ENCODE results near the gene TNFRSF13B.
"Not testable (repeated sequence)": the region's sequence is repeated elsewhere in the genome, so short reads cannot be mapped to it uniquely, and the experiment has no call there.

Gene TNFRSF13B

GRCh38 chr17:16961022-16961421 is 10.9 kb downstream of the TNFRSF13B start:
- DNase-seq (ENCODE audit: low read depth, low spot score): not testable (repeated sequence)

DNA sequence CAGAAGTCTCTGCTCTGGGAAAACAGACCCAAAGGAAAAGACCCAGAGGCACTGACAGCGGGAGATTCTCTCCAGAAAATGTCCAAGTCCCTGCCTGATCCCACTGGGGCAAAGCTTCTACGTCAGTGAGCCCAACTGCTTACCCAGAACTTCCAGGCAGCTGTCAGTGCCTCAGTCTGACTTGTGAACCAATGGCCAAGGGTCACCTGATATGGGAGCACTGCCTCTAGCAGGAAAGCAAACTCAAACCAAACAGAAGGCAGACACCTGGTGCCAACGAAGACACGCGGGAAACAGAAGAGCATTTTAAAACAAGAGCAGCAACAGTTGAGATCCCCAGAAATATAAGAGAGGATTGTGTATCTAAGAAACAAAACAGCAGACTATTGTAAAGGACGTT is 16.9 kb downstream of the TNFRSF13B start:
- DNase-seq (ENCODE audit: low read depth, low spot score): not testable (repeated sequence)

- no peak for DNase-seq (ENCODE audit: low read depth, low spot score)
Observed at GRCh38 chr17:16954521-16954920, 17.4 kb downstream of the TNFRSF13B start.

DNA sequence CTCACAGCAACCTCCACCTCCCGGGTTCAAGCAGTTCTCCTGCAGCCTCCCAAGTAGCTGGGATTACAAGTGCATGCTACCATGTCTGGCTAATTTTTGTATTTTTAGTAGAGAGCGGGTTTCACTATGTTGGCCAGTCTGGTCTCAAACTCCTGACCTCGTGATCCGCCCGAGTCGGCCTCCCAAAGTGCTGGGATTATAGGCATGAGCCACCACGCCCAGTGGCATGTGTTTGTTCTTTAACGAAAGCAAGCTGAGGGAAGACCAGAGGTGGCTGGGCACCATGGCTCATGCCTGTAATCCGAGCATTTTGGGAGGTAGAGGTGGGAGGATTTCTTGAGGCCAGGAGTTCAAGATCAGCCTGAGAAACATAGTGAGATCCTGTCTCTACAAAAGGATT is 18.1 kb downstream of the TNFRSF13B start:
- DNase-seq (ENCODE audit: low read depth, low spot score): no peak

GRCh38 chr17:16953347-16953746 is 18.6 kb downstream of the TNFRSF13B start:
- no peak for DNase-seq (ENCODE audit: low read depth, low spot score)

DNA sequence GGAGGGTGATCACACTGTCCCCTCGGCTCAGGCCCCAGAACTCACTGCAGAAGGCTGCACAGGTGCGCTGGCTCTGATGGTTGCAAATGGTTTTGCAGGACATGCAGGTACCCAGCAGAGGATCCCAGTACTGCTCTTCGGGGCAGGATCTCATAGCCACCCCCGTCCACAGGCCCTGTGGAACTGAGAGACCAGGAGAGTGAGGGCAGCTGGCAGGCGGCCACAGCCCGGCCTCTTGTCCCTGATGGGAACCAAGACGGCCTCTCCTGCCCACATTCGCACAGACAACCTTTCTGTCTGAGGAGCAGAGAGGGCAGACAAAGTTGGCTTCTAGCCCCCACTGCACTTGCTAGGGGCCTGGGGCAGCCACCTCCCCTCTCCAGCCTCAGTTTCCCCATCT is 19.5 kb downstream of the TNFRSF13B start:
- DNase-seq (ENCODE audit: low read depth, low spot score): no peak

- no peak for DNase-seq (ENCODE audit: low read depth, low spot score)
Observed at GRCh38 chr17:16950488-16950887, 21.4 kb downstream of the TNFRSF13B start.

GRCh38 chr17:16948587-16949376 is 23.1 kb downstream of the TNFRSF13B start:
- no peak for DNase-seq (ENCODE audit: low read depth, low spot score)

DNA sequence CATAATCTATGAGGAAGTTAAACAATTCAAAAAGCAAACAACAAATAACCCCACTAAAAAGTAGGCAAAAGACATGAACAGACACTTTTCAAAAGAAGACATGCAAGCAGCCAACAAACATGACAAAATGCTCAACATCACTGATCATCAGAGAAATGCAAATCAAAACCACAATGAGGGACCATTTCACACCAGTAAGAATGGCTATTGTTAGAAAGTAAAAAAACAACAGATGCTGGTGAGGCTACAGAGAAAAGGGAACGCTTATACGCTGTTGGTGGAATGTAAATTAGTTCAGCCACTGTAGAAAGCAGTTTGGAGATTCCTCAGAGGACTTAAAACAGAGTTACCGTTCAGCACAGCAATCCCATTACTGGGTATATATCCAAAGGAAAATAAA is 24.4 kb downstream of the TNFRSF13B start:
- DNase-seq (ENCODE audit: low read depth, low spot score): no peak

DNA sequence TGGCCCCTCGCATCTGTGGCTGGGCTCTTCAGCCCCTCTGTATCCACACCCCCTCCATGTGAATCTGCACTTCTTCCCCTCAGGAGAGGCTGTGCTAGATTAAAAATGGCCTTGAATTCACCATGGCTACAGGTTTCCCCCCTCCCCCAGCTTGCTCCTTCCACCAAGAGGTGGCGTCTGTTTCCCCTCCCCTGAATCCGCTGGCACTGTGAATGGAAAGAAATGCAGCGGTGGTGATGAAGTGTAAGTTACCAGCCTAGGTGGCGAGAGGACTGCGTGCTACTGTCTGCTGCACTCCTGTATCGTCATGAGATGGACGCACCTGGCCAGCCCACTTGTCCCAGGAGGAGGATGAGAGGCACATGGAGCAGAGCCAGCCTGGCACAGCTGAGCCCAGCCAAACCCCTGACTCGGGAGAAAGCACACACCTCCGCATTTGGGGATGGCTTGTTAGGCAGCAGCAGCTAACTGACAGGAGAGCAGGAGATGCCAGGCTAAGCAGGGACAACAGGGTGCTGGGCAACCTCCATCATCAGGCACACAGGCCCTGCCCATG is 26.2 kb downstream of the TNFRSF13B start:
- DNase-seq (ENCODE audit: low read depth, low spot score): no peak

DNA sequence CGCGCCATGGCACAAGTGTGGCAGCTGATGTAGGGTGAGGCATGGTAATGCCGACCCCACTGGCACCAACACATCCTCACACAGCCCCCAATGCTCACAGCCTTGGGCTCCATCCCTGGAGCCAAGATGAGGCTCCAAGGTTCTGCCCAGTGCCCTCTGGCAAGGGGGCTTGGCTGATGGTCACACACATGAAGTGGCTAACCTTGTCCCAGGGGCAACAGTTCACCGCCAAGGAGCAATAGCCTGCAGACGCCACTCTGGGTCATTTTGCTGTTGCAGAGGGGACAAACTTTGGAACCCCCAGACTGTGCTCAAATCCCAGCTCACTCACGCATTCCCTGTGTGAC is 26.8 kb downstream of the TNFRSF13B start:
- no peak for DNase-seq (ENCODE audit: low read depth, low spot score)

DNA sequence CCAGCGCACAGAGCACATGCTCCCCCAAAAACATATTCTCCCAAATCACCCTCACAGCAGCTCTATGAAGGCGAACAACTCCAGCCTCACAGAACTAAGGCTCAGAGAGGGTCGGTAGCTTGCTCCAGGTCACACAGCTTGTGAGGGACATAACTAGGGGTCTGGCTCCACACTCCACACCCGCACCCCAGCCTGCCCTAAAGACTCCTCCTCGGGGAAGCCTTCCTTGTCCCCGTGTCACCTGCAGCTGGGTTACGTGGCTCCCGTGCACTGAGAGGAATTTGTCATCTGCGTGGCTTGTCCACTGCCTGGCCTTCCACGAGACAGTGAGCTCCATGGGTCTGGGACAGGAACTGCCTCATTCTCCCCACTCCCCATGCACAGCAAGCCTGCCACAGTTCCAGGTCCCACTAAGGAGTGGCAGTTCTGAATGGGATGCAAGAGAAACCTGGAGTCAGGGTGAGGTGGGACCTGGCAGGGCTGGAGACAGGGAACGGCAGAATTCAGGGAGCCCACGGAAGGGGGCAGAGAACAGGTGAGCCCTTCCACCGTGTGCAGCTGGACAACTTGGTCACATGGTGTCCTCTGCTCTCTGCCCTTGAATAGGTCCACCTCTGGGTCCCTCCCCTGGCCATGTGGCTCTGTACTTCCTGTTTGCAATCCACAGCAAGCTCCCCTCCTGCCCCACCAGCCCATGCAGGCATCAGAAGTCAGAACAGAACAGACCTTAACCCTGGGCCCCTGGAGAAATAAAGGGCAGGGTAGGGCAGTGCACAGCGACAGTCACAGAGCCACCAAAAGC is 27.4 kb downstream of the TNFRSF13B start:
- no peak for DNase-seq (ENCODE audit: low read depth, low spot score)

DNA sequence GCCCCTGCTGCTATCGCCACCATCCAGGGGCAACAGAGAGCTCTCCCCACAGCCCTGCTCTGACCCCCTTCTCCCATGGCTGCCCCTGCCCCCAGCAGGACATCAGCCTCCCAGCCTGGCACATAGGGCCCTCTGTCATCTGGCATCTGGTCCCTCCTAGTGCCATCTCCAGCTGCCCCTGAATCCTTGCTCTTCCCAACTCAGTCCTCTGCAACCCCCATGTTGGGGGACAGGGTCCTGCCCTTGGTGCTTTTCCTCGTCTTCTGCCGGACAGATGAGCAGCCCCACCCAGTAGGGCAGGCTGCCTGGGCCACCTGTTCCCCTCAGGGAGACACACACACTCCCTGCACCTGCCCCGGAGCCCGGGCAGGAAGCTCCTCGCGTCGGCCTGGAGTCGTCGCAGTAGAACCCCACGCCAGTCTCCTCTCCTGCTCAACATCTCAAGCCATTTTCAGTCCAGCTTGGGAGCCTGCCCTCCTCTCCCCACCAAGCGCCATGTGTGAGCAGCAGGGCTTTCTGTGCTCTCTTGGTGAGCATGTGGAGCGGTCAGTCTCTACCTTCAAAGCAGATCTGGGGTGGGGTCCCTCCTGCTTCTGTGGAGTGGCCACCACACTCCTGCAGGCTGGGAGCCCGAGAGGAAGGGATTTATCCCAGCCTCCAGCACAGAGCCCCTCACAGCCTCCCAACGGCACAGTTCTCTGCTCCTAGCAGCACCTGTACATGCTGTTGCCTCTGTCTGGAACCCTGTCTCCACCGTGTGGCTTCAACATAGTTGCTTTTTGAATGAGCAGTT is 28.2 kb downstream of the TNFRSF13B start:
- no peak for DNase-seq (ENCODE audit: low read depth, low spot score)

DNA sequence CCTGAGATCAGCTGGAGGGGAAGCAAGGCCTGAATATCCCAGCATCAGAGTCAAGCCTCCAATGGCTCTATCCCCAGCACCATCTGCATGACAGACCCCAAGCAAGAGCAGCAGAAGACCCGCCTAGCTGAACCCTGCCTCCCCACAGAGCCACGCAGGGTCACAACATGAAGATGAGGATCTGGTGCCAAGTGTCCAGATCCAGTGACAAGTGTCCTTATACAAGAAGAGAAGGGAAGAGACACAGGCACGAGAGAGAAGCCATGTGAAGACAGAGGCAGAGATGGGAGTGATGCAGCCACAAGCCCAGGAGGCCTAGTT is 28.9 kb downstream of the TNFRSF13B start:
- no peak for DNase-seq (ENCODE audit: low read depth, low spot score)

DNA sequence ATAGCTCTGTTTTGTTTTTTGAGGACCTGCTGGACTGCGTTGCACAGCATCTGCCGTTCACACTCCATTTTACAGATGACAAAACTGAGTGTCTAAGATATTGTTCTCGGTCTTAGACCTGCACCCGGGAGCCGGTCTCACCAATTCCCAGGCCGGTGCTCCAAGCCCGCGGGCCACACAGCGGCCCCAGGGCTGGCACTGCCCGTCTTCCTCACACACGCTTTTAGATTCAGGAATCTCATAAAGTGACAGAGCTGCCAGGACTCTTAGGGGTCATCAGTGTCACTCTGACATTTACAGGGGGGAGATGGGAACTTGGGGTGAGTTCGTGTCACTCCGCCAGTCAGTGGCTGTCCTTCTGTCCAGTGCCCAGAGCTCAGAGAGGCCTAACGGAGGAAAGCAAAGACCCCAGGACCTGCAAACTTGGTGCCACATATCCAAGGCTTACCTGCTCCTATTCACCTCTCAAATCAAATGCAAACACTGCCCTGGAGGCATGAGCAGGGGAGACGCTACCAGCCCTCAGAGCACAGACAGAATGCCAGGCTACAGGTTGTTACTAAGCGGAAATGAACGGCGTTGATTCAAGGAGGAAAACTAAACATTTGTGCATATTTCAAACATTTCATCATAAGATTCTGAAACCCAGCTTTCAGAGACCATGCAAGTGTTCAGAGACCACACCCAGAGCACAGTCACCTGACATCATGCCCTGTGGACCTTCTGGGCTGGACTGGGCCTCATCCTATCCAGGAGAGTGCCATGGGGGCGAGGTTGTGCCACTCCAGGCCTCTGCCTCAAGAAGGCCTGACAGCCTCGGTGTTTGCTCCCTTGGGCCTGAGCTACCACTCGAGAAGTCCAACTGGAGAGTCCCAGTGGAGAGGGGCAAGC is 29.5 kb downstream of the TNFRSF13B start:
- no peak for DNase-seq (ENCODE audit: low read depth, low spot score)

DNA sequence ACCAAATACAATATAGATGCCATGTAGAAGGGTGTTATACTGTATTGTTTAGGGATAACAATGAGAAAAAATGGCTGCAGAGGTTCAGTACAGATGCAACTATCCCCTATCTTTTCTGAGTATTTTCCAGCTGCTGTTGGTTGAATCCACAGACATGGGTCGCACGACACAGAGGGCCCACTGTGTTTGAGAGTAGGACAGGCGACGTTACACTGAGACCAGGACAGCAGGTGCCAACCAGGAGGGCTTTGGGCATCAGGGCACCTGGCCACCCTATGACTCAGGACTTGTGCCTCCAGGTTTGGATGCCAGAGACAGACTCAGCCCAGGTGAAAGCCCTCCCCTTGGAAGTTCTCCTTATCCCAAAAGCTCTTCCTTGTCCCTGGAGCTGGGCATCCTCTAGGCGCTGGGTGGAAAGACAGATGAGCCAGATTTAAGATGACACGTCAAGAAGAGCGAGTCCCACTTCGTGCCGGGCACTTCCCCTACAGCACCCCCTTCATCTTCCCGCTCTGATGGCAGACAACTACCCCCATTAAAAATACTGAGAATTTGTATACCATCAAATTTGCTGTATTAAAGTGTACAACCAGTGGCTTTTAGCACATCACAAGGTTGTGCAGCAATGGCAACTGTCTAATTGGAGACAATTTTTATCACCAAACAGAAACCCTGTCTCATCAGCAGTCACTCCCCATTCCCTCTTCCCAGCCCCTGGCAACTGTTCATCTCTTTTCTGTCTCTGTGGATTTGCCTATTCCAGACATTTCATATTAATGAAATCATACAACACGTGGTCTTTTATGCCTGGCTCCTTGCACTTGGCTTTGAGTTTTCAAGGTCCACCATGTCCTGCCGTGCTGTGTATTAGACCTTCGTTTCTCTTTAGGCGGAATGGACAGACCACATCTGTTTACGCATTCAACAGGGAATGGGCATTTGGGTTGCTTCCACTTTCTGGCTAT is 30.6 kb downstream of the TNFRSF13B start:
- DNase-seq (ENCODE audit: low read depth, low spot score): no peak

- DNase-seq (ENCODE audit: low read depth, low spot score): no peak
Observed at GRCh38 chr17:16940116-16940881, 31.6 kb downstream of the TNFRSF13B start.

- DNase-seq (ENCODE audit: low read depth, low spot score): no peak
Observed at GRCh38 chr17:16939606-16940115, 32.3 kb downstream of the TNFRSF13B start.

- DNase-seq (ENCODE audit: low read depth, low spot score): no peak
Observed at GRCh38 chr17:16939208-16939576, 32.7 kb downstream of the TNFRSF13B start.

Data from smooth muscle cell of the brain vasculature (primary cell).